Stimulated activated CD4-positive, alpha-beta T cell treated with anti-CD3 and anti-CD28 coated beads, Interleukin-4, amount 100 ng/mL, for 4 hours (primary cell): ENCODE measurements around the gene DYNC1LI2.
"Not testable (repeated sequence)": the region's sequence is repeated elsewhere in the genome, so short reads cannot be mapped to it uniquely, and the experiment has no call there.

ENCODE experiments used
- DNase-seq, 2 experiments: peaks; one replicate each; pipeline ENCODE4 v3.0.0-alpha.2; 2020

DYNC1LI2 gene

DNA sequence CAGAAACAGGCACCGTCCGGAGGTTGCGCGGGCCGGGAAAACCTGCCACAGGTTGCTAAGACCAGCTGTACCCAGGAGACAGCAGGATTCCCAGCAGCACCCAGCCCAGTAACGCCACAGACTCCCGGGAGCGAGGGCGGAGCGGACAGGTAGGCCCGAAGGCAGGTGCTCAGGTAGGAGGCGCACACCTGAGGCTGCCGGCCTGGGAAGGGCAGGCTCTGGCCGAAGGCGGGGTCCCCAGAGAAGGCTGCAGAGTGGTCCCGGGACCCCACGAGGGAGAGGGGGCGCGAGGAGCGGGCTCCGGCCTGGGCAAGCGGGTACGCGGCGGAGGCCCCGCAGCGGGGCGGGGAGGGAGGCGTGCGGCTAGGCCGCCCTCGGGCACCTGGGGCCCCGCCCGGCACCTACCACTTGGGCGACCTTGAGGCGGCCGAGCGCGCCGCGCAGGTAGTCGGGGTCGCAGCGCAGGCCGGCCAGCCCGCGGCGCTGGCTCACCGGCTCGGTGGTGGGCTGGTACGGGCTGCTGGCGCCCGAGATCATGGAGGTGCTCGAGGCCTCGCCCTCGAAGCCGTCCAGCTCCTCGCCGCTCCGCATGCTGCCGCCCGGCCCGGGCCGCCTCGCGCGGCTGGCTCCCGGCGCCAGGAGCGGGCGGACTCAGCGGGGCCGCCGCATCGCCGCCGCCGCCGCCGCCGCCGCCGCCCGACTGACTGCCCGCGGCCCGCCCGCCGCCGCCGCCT, 55.3 kb downstream of the DYNC1LI2 start:
- DNase-seq: peak; percentile 2 to 11

- DNase-seq: no peak
Observed at GRCh38 chr16:66695471-66695934, 55.9 kb downstream of the DYNC1LI2 start.

DNA sequence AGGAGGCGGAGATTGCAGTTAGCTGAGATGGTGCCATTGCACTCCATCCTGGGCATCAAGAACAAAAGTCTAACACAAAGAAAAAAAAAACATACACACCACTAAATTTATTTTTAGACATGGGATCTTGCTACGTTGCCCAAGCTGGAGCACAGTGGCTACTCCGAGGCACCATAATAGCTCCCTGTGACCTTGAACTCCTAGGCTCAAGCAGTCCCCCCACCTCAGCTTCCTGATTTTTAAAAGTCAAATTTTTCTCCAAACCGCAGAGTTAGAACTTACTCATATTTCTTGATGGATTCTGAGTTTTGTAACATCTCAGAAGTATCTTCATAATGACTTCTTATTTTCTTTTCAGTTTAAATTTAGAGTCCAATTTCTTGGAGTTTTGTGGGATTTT, 58.3 kb downstream of the DYNC1LI2 start:
- no peak for DNase-seq

DNA sequence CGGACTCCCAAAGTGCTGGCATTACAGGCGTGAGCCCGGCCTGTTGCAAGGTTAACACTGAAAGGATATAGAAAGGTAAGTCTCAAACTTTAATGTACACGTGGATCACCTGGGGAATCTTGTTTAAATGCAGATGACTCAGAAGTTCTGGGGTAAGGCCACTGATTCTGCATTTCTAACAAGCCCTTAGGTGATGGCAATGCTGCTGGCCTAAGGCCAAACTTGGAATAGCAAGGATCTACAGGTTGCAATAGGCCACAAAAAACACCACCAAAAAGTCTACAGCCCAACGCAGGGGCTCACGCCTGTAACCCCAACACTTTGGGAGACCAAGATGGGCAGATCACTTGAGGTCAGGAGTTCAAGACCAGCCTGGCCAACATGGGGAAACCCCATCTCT, 59.1 kb downstream of the DYNC1LI2 start:
- no peak for DNase-seq

DNA sequence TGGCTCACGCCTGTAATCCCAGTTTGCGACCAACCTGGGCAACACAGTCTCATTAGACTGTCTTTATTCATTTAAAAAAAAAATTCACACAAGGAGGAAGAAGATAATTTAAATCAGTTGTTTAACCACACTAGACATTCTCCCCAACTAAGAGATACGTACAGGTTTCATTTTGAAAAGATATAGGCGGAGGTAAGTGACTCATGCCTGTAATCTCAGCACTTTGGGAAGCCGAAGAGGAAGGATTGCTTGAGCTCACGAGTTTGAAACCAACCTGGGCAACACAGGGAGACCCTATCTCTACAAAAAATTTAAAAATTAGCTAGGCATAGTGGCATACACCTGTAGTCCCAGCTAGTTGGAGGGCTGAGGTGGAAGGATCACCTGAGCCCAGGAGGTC, 60.2 kb downstream of the DYNC1LI2 start:
- DNase-seq: no peak

GRCh38 chr16:66690106-66690847, 61.1 kb downstream of the DYNC1LI2 start:
- no peak for DNase-seq

GRCh38 chr16:66689282-66689681, 62.1 kb downstream of the DYNC1LI2 start:
- no peak for DNase-seq

- no peak for DNase-seq
Observed at GRCh38 chr16:66687906-66688625, 63.3 kb downstream of the DYNC1LI2 start.

- not testable (repeated sequence) for DNase-seq
Observed at GRCh38 chr16:66685501-66686115, 65.8 kb downstream of the DYNC1LI2 start.

- DNase-seq: no peak
Observed at GRCh38 chr16:66682271-66682670, 69.1 kb downstream of the DYNC1LI2 start.

- DNase-seq: no peak
Observed at GRCh38 chr16:66681676-66682075, 69.7 kb downstream of the DYNC1LI2 start.

DNA sequence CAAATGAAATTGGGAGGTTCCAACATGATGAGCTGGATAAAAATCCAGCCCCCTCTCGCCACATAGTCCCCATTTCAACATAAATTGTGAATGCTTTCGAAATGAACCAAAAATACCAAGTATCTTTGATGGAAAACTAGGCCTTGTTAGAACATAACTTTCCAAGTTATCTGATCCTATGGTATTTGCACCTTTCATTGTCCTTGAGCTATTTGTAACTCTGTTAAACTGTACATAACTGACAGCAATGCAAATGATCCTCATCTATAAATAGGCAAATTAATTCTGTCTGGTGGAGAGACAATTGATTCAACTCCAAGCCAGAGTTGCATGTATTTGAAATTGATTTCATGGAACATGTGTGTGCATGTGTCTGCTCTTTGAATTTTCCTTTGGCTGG, 73.1 kb downstream of the DYNC1LI2 start:
- DNase-seq: no peak

- no peak for DNase-seq
Observed at GRCh38 chr16:66677836-66678235, 73.6 kb downstream of the DYNC1LI2 start.

DNA sequence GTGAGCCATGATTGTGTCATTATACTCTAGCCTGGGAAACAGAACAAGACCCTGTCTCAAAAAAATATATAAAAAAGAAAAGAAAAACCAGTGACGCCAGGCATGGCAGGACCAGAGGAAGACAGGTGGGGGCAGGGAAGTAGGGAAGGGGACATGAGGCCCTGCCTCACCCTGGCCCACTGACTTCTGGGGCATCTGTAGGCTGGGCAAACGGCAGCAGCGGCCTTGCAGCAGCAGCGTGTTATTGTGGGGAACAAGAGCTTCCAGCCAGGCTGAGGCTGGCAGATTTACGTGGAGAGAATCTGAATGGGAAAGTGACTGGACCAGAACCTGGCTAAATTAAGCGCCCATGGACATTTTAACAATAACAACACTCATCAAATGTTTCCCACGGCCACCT, 74.2 kb downstream of the DYNC1LI2 start:
- no peak for DNase-seq

DNA sequence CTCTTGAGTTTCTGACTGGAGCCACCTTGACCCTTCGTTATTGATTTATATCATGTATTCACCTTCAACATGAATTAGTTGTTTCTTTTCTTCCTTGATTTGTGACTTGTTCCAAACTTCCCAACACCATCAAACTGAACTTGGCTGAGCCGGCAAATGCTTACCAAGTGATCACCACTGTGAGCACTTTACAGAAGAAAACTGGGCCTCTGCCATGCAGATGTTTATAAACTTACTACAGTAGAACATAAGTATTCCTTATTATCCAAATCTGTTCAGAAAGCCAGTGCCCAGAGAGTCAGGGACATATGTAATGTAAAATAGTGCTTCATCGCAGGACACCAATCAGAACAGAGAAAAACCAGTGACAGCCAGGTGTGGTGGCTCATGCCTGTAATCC, 74.8 kb downstream of the DYNC1LI2 start:
- no peak for DNase-seq

- DNase-seq: no peak
Observed at GRCh38 chr16:66673691-66674090, 77.7 kb downstream of the DYNC1LI2 start.
